ENCODE measurements around the gene HDAC7. TPM values are rescaled to one million over a fixed set of nuclear protein-coding genes. Genes with fewer than 3 reads are reported as not detected.
A peak's percentile ranks its signal among the peaks of the same experiment; 100 is the strongest.

HDAC7 gene
- total and polyA plus RNA-seq, 2 of the 13 experiments (the other 11 are each of a cell fraction or from before 2014, with no cell fraction given) = 4.6 to 10.8 TPM

DNA sequence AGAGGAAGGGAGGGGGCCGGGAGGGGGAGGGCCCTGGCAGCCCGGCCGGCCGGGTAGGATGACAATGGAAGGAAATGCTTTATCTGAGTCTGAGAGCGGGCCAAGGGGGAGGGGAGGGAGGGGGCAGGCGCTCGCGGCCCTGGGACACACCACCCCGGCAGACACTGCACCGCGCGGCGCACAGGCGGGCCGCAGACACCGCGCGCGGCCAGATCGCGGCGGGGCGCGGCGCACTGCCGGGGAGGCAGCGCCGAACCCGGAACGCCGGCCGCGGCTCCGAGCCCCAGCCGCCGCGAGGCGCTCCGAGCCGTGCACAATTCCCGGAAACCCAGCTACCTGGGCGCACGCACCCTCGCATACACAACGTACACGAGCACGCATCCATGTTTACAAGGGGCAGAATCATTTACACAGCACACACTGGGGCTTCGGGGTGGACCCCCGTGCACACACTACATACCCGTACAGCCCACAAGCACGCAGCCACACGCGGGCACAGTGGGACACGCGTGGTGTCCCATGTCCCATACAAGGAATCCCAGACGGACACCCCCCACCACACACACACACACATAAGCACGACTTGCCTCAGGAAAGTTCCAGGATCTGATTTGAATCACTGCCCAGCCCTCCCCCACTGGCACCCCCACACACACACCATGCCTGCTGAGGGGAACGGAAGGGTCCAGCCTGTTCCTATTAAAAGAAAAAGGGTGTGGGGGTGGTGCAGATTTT lies at the start of gene HDAC7 (continued):
- TF ChIP-seq, protein P1, sequence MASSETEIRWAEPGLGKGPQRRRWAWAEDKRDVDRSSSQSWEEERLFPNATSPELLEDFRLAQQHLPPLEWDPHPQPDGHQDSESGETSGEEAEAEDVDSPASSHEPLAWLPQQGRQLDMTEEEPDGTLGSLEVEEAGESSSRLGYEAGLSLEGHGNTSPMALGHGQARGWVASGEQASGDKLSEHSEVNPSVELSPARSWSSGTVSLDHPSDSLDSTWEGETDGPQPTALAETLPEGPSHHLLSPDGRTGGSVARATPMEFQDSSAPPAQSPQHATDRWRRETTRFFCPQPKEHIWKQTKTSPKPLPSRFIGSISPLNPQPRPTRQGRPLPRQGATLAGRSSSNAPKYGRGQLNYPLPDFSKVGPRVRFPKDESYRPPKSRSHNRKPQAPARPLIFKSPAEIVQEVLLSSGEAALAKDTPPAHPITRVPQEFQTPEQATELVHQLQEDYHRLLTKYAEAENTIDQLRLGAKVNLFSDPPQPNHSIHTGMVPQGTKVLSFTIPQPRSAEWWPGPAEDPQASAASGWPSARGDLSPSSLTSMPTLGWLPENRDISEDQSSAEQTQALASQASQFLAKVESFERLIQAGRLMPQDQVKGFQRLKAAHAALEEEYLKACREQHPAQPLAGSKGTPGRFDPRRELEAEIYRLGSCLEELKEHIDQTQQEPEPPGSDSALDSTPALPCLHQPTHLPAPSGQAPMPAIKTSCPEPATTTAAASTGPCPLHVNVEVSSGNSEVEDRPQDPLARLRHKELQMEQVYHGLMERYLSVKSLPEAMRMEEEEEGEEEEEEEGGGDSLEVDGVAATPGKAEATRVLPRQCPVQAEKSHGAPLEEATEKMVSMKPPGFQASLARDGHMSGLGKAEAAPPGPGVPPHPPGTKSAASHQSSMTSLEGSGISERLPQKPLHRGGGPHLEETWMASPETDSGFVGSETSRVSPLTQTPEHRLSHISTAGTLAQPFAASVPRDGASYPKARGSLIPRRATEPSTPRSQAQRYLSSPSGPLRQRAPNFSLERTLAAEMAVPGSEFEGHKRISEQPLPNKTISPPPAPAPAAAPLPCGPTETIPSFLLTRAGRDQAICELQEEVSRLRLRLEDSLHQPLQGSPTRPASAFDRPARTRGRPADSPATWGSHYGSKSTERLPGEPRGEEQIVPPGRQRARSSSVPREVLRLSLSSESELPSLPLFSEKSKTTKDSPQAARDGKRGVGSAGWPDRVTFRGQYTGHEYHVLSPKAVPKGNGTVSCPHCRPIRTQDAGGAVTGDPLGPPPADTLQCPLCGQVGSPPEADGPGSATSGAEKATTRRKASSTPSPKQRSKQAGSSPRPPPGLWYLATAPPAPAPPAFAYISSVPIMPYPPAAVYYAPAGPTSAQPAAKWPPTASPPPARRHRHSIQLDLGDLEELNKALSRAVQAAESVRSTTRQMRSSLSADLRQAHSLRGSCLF (CRISPR knock-in tag; IDR thresholded peaks at IDR 0.05; ENCODE audit: borderline replicate concordance) = no peak
- TF ChIP-seq, protein P2, sequence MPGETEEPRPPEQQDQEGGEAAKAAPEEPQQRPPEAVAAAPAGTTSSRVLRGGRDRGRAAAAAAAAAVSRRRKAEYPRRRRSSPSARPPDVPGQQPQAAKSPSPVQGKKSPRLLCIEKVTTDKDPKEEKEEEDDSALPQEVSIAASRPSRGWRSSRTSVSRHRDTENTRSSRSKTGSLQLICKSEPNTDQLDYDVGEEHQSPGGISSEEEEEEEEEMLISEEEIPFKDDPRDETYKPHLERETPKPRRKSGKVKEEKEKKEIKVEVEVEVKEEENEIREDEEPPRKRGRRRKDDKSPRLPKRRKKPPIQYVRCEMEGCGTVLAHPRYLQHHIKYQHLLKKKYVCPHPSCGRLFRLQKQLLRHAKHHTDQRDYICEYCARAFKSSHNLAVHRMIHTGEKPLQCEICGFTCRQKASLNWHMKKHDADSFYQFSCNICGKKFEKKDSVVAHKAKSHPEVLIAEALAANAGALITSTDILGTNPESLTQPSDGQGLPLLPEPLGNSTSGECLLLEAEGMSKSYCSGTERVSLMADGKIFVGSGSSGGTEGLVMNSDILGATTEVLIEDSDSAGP (CRISPR knock-in tag; IDR thresholded peaks at IDR 0.05; ENCODE audit: borderline replicate concordance) = peak; percentile 36; the same call in 1 of the 2 replicates
- no peak for TF ChIP-seq CHCHD3 (CRISPR knock-in tag; IDR thresholded peaks at IDR 0.05)
- TF ChIP-seq KLF16 (CRISPR knock-in tag; IDR thresholded peaks at IDR 0.05) = 0 out of 4 replicates have a peak, but pooled peaks of 1 of the 2 experiments have one; percentile 53
- TF ChIP-seq PCBP2 (optimal IDR thresholded peaks at IDR 0.05; ENCODE audit: low read depth, low read length, poor library complexity, severe bottlenecking) = no peak
- no peak for TF ChIP-seq ARHGAP35 (CRISPR knock-in tag; IDR thresholded peaks at IDR 0.05; ENCODE audit: borderline replicate concordance)
- TF ChIP-seq ZNF329 (CRISPR knock-in tag; IDR thresholded peaks at IDR 0.05; ENCODE audit: low read depth) = no peak
- no peak for TF ChIP-seq CCDC6 (CRISPR knock-in tag; IDR thresholded peaks at IDR 0.05)
- TF ChIP-seq, protein P3, sequence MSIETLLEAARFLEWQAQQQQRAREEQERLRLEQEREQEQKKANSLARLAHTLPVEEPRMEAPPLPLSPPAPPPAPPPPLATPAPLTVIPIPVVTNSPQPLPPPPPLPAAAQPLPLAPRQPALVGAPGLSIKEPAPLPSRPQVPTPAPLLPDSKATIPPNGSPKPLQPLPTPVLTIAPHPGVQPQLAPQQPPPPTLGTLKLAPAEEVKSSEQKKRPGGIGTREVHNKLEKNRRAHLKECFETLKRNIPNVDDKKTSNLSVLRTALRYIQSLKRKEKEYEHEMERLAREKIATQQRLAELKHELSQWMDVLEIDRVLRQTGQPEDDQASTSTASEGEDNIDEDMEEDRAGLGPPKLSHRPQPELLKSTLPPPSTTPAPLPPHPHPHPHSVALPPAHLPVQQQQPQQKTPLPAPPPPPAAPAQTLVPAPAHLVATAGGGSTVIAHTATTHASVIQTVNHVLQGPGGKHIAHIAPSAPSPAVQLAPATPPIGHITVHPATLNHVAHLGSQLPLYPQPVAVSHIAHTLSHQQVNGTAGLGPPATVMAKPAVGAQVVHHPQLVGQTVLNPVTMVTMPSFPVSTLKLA (IDR thresholded peaks at IDR 0.05) = no peak
- TF ChIP-seq FLYWCH1 (CRISPR knock-in tag; IDR thresholded peaks at IDR 0.05) = no peak
- no peak for TF ChIP-seq SATB2 (CRISPR knock-in tag; IDR thresholded peaks at IDR 0.05)
- TF ChIP-seq ARNT2 (CRISPR knock-in tag; IDR thresholded peaks at IDR 0.05; ENCODE audit: low read depth) = 0 out of 2 replicates have a peak, but pooled peaks have one; percentile 5
- TF ChIP-seq ZBTB8A (CRISPR knock-in tag; IDR thresholded peaks at IDR 0.05; ENCODE audit: borderline replicate concordance, low read depth) = no peak
- TF ChIP-seq, protein P4, sequence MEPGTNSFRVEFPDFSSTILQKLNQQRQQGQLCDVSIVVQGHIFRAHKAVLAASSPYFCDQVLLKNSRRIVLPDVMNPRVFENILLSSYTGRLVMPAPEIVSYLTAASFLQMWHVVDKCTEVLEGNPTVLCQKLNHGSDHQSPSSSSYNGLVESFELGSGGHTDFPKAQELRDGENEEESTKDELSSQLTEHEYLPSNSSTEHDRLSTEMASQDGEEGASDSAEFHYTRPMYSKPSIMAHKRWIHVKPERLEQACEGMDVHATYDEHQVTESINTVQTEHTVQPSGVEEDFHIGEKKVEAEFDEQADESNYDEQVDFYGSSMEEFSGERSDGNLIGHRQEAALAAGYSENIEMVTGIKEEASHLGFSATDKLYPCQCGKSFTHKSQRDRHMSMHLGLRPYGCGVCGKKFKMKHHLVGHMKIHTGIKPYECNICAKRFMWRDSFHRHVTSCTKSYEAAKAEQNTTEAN (CRISPR knock-in tag; conservative IDR thresholded peaks at IDR 0.05) = no peak
- no peak for TF ChIP-seq ZNF773 (CRISPR knock-in tag; IDR thresholded peaks at IDR 0.05; ENCODE audit: borderline replicate concordance)
- 0 out of 2 replicates have a peak, but pooled peaks have one; percentile 18 for TF ChIP-seq SPEN (CRISPR knock-in tag; IDR thresholded peaks at IDR 0.05; ENCODE audit: low read depth)
- TF ChIP-seq RARG (CRISPR knock-in tag; IDR thresholded peaks at IDR 0.05; ENCODE audit: low read depth) = no peak
- TF ChIP-seq POLR2G (IDR thresholded peaks at IDR 0.05; ENCODE audit: low read depth, low read length) = peak; percentile 33
- no peak for TF ChIP-seq ZNF20 (CRISPR knock-in tag; IDR thresholded peaks at IDR 0.05)

Measured in HepG2 (cell line).